ENCODE results near the gene TRIM3.
"Not testable (repeated sequence)": the region's sequence is repeated elsewhere in the genome, so short reads cannot be mapped to it uniquely, and the experiment has no call there.

The TRIM3 gene

DNA sequence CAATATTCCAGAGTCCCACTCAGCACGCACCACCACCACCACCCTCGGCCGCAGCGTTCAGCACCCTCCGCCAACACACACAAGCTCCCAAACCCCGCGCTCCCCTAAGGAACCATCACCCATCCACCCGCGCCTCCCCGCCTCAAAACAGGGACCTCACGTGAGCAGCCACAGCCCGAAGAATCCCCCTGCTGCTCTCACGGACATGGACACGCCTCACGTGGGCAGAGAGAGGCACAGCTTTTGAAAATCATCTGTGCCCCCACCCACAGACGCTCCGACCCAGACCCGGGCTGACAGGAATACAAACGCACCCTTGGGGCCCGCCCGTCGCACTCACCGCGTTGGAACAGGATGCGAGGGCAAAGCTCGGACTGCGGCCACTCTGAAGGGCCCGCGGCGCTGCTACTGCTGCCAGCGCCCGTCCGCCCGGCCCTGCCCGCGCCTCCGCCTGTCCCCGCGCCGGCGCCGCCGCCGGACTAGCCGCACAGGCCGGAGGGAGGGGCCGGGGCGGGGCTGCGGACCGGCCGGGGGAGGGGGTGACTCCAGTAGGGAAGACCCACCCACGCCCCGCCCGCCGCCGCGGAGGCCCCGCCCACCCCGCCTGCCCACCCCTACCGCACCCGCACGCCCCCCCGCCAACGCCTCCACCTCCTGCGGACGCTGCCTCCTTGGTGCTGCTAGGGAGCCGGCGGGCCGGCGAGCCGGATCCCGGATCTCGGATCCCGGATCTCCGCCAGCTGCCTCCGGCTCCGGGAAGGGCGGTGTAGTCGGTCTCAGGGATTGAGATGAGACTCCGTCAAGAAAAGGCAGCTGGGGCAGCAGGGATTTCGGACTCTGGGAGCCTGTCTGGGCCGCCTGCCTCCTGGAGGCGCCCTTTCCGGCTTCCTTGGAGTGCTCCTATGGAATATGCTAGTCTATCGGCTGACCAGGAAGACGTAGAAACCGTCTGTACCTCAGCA lies at the start of gene TRIM3:
TRIM3 (minus strand) TSS at position 491 of the 962 bp plus-strand sequence. CDS start 8,246 bp downstream, outside the sequence.
- peak; percentile 98 for DNase-seq (ENCODE audit: low spot score)

DNA sequence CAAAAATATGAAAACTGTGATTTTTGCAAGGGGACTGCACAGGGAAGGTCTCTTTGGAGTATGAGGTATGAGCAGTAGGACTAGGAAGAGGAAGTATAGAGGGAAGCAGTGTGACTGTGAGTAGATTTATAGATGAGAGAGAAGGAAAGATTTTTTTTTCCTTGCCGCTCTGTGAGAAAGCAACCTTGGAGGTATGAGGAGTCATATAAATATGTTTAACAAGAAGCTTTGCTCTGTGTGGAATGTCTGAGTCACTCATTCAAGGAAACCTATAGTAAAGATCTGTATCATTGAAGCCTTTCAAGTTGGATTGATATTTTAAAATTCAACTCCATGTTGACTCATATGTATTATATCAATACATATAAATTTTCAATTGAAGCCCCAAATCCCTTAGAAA lies 49.5 kb upstream of the TRIM3 start:
- no peak for DNase-seq (ENCODE audit: low spot score)

DNA sequence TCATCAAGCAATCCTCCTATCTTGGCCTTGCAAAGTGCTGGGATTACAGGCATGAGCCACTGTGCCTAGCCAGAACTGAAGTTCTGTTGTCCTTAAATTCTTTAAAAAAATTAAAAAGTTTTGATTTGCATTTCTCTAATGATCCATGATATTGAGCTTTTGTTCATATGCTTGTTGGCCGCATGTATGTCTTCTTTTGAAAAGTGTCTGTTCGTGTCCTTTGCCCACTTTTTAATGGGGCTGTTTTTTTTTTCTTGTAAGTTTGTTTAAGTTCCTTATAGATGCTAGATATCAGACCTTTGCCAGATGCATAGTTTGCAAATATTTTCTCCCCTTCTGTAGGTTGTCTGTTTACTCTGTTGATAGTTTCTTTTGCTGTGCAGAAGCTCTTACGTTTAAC lies 48.2 kb upstream of the TRIM3 start:
- DNase-seq (ENCODE audit: low spot score), result not testable (repeated sequence)

DNA sequence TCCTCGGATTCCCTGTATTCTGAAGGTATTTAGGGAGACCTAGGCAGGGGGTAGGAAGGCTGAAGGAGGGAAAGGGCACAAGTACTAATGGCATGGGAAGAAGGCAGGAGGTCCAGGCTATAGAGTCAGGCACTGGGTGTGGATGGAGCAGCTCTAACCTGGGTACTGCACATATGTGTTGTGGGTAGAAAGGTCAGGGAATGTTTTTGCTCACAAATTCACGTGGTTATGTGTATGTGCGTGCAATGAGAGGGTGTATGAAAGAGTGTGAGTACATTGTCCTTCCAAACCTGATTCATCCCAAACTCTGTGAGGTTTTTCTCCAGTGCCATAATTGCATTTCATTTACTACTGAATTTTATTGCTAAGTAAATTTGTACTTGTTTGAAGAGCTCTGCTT lies 46.5 kb upstream of the TRIM3 start:
- DNase-seq (ENCODE audit: low spot score), result no peak

DNA sequence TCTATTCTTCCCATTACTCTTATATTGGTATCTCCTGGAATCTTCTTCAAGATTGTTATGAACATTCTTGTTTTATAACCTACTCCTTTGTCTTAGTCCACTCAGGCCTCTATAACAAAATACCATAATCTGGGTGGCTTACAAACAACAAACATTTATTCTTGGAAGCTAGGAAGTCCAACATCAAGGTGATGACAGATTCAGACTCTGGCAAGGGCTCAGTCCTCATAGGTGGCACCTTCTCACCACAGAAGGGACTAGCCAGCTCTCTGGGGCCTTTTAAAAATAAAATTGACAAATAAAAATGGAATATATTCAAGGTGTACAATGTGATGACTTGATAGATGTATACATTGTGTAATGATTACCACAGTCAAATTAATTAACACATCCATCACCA lies 43.1 kb upstream of the TRIM3 start:
- DNase-seq (ENCODE audit: low spot score), result no peak

DNA sequence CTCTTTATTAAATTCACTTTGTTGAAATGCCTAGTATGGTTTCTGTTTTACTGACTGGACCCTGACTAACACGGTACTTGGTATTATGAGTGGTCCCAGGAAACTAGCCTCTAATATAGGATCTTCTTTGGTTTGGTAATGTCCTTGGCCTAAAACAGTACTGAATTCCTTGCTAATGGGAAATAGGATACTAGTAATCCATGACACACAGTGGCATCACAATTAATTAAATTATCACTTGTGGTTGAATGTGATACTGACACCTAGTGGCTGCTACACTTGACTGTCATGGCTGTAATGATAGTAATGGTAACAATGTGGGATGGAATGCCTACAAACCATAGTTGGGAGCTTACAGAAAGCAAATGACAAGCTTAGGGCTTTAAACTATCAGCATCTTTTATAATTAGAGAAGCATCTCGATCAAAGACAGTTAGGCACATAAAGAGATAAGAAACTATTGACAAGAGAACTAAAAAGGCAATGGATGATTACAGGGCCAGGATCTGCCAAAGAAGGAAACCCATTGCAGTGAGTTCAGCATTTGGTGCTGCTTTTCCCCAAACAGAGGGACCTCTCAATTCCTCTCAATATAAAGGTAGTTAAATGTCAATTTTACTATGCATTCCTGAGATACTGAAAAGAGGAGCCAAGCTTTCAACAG lies 32.0 kb upstream of the TRIM3 start:
- DNase-seq (ENCODE audit: low spot score), result no peak

DNA sequence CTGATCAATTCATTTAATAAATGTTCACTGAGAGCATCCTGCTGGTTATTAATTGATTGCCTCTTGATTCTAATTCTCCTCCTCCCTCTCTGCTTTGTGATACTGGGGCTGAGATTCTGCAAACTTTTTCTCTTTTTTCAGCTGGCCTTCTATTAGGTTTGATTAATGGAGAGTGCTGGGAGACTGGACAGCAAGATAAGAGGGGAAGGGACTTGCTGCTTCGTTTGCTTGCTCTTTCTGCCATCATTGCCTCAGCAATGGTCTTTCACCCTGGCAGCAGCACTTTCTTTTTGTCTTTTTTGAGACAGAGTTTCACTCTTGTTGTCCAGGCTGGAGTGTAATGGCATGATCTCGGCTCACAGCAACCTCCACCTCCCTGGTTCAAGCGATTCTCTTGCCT lies 30.4 kb upstream of the TRIM3 start:
- DNase-seq (ENCODE audit: low spot score), result no peak

DNA sequence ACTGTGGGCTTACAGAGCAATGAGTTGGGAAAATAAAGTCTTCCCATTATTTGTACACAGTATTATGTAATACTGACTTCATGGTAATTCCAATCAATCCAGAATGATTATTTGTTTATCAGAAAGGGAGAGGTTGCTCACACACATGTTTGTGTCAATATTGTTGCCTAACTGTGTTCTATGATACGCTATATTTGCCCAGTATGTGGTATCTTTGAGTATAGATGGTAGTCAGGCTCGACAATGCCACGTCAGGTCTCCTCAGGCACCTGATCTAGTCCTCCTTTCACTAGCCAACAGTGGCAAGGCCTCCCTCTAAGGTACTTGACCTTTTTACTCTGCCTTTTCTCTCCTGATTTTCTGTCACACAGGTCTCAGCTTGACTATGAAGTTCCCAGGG lies 28.6 kb upstream of the TRIM3 start:
- DNase-seq (ENCODE audit: low spot score), result no peak

DNA sequence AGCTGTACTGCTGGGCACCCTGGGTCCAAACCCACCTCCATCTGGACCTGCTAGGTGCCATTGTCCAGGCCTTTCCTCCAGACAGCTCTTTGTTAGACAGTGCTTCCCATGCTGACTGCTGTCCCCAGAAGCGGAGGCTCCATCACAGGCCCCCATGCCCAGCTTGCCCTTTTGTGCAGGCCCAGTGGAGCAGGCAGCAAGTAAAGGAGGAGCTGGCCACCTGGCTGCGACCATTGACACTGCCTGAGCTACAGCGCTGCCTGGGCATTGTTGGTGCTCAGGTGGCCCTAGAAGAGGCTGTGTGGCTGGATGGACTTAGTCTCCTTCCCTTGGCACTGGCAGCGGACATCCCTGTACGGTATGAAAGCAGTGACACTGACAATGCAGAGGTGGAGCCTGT lies 24.8 kb upstream of the TRIM3 start:
- DNase-seq (ENCODE audit: low spot score), result no peak

DNA sequence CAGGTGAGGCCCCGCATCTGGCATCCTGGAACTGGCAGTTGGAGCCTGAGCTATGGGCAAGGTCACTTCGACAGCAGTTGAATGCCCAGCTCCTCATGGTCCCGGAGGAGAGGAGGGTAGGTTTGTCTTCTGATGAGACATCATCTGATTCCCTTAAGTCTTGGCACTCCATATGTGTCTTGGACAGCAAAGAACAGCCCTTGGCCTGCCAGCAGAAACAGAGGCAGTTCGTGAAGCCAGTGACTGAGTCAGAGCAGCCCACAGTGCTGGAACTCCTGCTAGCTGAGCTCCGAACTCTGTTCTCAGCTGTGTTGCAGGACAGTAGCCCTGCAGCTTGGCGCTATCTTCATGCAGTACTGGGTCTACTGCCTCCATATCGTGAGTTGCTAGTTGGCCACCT lies 24.4 kb upstream of the TRIM3 start:
- no peak for DNase-seq (ENCODE audit: low spot score)

DNA sequence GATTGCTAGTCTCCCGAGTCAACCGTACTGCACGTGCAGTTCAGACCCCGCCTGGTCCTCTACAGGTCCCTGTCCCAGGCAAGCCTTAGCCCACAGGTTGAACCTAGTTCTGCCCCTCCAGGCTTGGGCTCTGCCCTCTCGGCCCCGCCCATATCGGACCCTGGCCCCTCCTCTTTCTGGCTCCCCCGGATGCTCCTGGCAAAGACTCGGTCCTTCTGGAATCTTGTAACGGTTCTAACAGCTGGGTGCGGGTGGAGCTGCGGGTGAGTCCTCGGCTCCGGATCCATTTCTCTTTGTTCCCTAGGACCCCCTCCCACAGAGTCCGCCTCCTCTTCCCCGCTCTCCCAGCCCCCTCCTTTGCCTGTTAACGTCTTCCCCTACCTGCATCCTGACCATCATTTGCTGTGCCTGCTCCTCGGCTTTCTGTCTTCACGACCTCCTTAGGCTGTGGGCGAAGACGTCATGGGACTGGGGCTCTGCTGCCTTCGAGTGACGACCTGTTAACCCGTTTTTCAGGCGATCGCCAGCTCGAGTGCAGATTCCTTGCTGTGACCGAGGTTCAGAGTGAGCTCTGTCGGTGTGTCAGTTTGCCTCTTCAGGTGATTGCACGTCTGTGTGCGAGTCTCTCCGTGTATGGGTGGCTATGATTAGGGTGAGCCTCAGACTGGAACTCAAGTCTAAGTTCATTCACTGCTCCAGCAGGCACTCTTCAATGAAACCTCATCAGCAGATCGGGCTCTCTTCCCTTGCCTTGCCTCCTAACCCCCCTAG lies 23.5 kb upstream of the TRIM3 start, which contains the start of gene DNHD1:
DNHD1 (plus strand) TSS at position 212 of the 771 bp plus-strand sequence. CDS start 936 bp downstream, outside the sequence.
- DNase-seq (ENCODE audit: low spot score), result no peak

DNA sequence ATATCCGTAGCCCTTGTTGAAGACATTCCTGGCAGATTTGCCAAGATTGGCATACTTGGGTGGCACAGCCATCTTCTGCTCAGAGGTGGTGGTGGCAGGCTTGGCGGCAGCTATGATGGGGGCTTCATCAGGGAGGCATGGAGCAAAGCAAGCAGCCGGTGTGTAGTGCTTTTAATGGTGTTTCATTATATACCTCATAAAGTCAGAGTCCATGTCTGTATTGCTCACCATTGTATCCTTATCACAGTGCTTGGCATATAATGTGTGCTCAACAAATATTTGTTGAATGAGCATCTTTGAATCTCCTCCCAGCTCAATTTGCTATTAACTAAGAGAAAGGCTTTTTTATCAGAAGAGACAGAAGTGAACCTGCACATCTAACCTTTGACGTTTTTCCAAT lies 15.6 kb upstream of the TRIM3 start:
- no peak for DNase-seq (ENCODE audit: low spot score)

DNA sequence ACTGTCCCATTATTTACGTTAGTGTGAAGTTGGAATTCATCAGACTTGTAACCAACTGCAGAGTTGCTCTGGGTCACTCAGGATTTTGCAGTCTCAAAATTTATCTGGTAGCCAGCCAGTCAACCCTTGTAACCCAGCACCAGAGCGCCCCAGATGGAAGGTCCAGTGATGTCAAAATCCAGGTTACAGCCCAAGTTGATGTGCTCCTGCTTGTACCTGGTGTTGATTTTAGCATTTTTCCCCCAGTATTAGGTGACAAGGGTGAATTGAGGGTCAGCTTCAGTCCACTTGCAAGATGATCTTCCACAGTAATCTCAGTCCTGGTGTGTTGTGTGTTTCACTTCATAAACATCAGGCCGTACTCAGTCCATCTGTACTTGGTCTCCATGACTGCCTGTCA lies 15.1 kb upstream of the TRIM3 start:
- no peak for DNase-seq (ENCODE audit: low spot score)

DNA sequence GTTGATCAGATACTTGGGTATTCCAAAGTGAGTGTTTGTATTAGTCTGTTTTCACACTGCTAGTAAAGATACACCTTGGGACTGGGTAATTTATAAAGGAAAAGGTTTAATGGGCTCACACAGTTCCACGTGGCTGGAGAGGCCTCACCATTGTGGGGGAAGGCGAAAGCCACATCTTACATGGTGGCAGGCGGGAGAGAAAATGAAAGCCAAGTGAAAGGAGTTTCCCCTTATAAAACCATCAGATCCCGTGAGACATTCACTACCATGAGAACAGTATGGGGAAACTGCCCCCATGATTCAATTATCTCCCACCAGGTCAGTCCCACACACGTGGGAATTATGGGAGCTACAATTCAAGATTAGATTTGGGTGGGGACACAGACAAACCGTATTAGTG lies 14.6 kb upstream of the TRIM3 start:
- DNase-seq (ENCODE audit: low spot score), result no peak

DNA sequence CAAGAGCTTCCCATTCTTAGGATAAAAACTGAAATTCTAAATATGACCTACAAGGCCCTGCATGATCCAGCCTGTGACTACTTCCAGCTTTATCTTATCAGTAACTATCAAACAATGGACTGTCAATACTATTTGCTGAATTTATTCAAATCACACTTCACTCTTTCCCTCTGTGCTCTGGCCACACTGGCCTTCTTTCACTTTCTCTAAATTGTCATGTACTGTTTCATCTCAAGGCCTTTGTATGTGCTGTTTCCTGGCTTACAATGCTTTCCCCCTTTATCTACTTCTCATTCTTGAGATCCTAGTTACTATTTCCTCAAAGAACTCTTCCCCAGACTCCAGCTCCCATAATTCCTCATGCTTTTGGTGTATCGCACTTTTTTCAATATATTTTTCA lies 13.2 kb upstream of the TRIM3 start:
- DNase-seq (ENCODE audit: low spot score), result no peak

DNA sequence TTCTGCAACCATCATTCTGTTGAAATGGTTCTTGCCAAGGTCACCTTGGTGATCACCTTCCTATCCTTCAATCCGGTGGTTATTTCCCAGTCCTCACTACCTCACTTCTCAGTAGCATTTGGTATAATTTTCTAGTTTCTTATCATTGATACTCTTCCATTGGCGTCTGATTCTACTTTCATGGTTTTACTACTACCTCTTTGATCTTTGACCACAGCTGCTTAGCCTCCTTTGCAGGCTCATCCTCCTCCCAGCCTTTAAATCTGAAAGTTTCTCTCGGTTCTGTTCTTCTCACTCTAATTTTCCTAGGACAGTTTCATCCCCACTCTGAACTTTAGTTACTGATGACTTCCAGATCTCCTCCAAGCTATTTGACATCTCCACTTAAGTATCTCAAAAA lies 12.5 kb upstream of the TRIM3 start:
- DNase-seq (ENCODE audit: low spot score), result no peak

DNA sequence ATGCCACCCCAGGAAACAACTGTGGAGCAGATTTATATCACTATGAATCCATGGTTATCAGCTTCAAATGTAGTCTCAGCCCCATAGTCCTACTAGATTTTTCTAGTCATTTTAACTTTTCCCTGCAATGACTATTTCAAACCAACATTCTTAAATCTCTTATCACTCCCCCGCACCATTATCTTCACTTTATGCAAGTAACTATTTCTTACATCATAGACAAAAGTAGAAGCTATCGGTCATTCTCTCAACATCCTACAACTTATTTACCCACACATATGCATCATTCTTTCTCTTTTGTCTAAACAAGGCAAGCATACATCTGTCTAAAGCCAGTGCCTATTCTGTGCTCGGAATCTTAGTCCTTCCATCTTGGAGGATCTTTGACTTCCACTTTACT lies 11.9 kb upstream of the TRIM3 start:
- no peak for DNase-seq (ENCODE audit: low spot score)

DNA sequence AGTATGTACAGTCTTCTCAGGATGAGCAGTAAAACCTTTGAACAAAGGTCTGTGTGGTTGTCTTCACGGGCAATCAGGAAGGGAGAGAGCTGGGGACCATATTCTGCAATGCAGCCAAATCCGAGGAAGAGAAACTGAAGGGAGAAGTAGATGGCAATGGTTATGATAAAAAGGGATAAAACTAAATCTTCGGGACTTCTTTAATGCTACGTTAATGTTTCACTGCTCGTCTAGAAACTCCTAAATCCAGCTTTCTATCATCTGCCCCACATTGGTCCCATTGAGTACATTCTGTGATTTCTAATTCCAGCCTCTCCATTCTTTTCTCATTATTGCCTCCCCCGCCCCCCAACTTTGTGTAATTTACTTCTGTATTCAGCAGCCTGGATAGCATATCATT lies 9.3 kb upstream of the TRIM3 start:
- DNase-seq (ENCODE audit: low spot score), result no peak

DNA sequence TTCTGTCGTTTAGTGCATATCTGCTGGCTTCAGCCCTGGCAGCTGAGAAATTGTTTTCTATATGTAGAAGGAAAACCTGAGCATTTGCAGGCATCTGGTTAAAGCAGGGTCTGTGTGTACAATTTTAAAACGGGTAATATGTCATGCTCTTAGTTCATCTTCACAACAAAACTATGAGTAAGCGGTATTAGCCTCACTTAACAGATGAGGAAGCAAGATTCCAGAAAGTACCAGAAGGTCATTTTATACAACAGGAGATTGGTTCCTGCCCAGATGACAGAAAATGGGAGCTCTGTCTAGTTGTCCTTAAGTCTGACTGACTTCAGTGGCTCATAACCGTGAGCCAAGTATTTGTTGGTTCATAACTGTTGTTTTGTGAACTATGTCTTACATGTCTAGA lies 8.7 kb upstream of the TRIM3 start:
- DNase-seq (ENCODE audit: low spot score), result no peak

DNA sequence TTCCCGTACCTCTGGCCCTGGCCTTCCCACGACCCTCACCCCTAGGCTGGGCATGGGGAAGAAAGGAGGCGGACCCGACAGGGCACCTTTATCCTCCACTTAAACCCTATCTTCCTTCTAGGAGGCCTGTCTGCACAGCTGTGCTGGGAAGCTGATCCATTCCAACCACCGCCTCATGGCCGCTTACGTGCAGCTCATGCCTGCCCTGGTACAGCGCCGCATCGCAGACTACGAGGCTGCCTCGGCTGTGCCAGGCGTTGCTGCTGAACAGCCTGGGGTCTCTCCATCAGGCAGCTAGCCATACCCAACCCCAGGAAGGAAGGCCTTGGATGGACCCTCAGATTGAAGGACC lies 8.2 kb upstream of the TRIM3 start:
- no peak for DNase-seq (ENCODE audit: low spot score)

DNA sequence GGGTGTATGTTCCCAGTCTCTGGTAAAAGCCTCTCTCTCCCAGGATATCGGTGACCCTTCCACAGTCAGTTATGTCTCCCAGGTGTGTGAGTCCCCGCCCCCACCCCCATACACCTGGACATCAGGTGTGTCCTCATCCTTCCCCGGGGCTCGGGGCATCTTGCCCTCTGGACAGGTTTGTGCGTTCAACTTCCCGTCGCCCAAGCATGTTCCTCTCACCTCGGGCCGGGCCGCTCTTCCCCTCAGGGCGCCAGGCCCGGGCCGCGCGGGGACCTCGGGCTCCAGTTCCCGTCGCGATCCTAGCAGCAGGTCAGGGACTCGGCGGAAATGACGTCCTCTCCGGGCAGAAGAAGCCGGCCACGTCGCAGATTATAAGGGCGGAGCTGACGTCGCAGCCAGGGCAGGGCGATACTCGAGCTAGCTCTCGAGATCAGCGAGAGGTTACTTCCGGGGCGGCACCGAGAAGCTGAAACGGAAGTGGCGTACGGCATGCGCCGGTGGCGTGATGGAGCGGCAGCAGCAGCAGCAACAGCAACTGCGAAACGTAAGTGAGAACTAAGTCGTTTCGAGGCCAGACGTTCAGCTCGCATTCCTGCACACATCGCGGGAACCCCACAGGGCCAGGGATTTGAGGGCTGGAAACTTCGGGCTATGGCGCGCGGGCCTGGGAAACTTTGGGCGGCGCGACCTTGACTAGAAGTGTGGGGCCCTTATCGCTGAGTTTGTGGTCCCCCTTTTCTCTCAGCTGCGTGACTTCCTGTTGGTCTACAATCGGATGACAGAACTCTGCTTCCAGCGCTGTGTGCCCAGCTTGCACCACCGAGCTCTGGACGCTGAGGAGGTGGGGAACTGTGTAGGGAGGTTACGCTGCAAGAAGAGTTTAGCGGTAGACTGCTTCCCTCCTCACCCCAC lies 7.5 kb upstream of the TRIM3 start, which contains the start of the genes ARFIP2 and TIMM10B:
ARFIP2 (minus strand) TSS at position 320 of the 912 bp plus-strand sequence. CDS start 910 bp downstream, outside the sequence.
TIMM10B (plus strand) TSS at position 490 of the 912 bp plus-strand sequence; CDS start at position 506, 16 bp downstream.
- peak; percentile 97 for DNase-seq (ENCODE audit: low spot score)
